HEK293 (cell line): ENCODE measurements around the gene COPS9.

ENCODE experiments used
- ATF2 ChIP-seq: fragments of 450-650 bp; formaldehyde crosslinking; IDR thresholded peaks from 2 replicates; pipeline ENCODE4 v1.5.1; 2016; ENCODE audit warnings: missing biosample characterization, missing genetic modification characterization, low read depth
- CTCF ChIP-seq: fragments of 450-650 bp; formaldehyde crosslinking; IDR thresholded peaks from 2 replicates; pipeline ENCODE4 v1.5.1; 2016; ENCODE audit warnings: missing biosample characterization, missing genetic modification characterization
- REST ChIP-seq: fragments of 450-650 bp; formaldehyde crosslinking; IDR thresholded peaks from 2 replicates; pipeline ENCODE4 v1.5.1; 2016; ENCODE audit warnings: missing biosample characterization, missing genetic modification characterization
- YY1 ChIP-seq: fragments of 450-650 bp; formaldehyde crosslinking; IDR thresholded peaks from 2 replicates; pipeline ENCODE4 v1.5.1; 2018; ENCODE audit warnings: missing biosample characterization, missing genetic modification characterization
- ZBTB21 ChIP-seq: fragments of 450-650 bp; formaldehyde crosslinking; IDR thresholded peaks from 2 replicates; pipeline ENCODE4 v1.5.1; 2017; ENCODE audit warnings: missing biosample characterization, missing genetic modification characterization
- ZBTB49 ChIP-seq: fragments of 450-650 bp; formaldehyde crosslinking; IDR thresholded peaks from 2 replicates; pipeline ENCODE4 v1.5.1; 2016; ENCODE audit warnings: missing biosample characterization, missing genetic modification characterization, low read depth
- ZFP37 ChIP-seq: fragments of 450-650 bp; formaldehyde crosslinking; IDR thresholded peaks from 2 replicates; pipeline ENCODE4 v1.5.1; 2016; ENCODE audit warnings: missing biosample characterization, missing genetic modification characterization
- ZNF23 ChIP-seq: fragments of 450-650 bp; formaldehyde crosslinking; IDR thresholded peaks from 2 replicates; pipeline ENCODE4 v1.5.1; 2016; ENCODE audit warnings: missing biosample characterization, missing genetic modification characterization, borderline replicate concordance
- ZNF239 ChIP-seq: fragments of 450-650 bp; formaldehyde crosslinking; IDR thresholded peaks from 2 replicates; pipeline ENCODE4 v1.5.1; 2016; ENCODE audit warnings: missing biosample characterization, missing genetic modification characterization
- ZNF274 ChIP-seq, 2 experiments: fragments of 200-500 bp in 1 of 2; fragments of 450-650 bp in 1 of 2; sonication (Bioruptor generic) in 1 of 2; formaldehyde crosslinking in 1 of 2; IDR thresholded peaks; 2 replicates each; pipeline versions ENCODE4 v1.5.1 to v1.6.1; 2014 to 2016; ENCODE audit warnings: borderline replicate concordance in 1 of 2, inconsistent platforms in 1 of 2, low read length in 1 of 2, missing biosample characterization in 1 of 2, missing genetic modification characterization in 1 of 2
- ZNF302 ChIP-seq: fragments of 450-650 bp; formaldehyde crosslinking; IDR thresholded peaks from 2 replicates; pipeline ENCODE4 v1.5.1; 2016; ENCODE audit warnings: missing biosample characterization, missing genetic modification characterization, low read depth
- ZNF362 ChIP-seq: fragments of 450-650 bp; formaldehyde crosslinking; IDR thresholded peaks from 2 replicates; pipeline ENCODE4 v1.5.1; 2016; ENCODE audit warnings: missing biosample characterization, missing genetic modification characterization
- ZNF549 ChIP-seq: fragments of 450-650 bp; IDR thresholded peaks from 2 replicates; pipeline ENCODE4 v1.5.1; 2018; ENCODE audit warnings: missing biosample characterization, missing genetic modification characterization, mild to moderate bottlenecking, inconsistent platforms, moderate library complexity
- ZNF561 ChIP-seq: fragments of 450-650 bp; IDR thresholded peaks from 2 replicates; pipeline ENCODE4 v1.5.1; 2018; ENCODE audit warnings: missing biosample characterization, missing genetic modification characterization, borderline replicate concordance

- no peak for TF ChIP-seq ZNF549 (tag by site-specific recombination)
- TF ChIP-seq ZNF561: no peak
- no peak for TF ChIP-seq ZBTB49 (tag by site-specific recombination)
- no peak for TF ChIP-seq ZNF302
- no peak for TF ChIP-seq ATF2 (tag by site-specific recombination)
- no peak for TF ChIP-seq ZFP37 (tag by site-specific recombination)
- no peak for TF ChIP-seq REST (tag by site-specific recombination)
- no peak for TF ChIP-seq CTCF (tag by site-specific recombination)
- TF ChIP-seq ZNF274 (IDR thresholded peaks at IDR 0.05; ENCODE audit: low read length): no peak
- no peak for TF ChIP-seq ZNF274 (tag by site-specific recombination; IDR thresholded peaks at IDR 0.05; ENCODE audit: borderline replicate concordance)
- TF ChIP-seq ZNF239: no peak
- no peak for TF ChIP-seq ZNF362 (tag by site-specific recombination)
- no peak for TF ChIP-seq ZNF23 (tag by site-specific recombination)
- TF ChIP-seq YY1 (tag by site-specific recombination): no peak
- no peak for TF ChIP-seq ZBTB21 (tag by site-specific recombination)
Observed at GRCh38 chr2:240182476-240182875, 46.4 kb upstream of the COPS9 start.
